Stomach (tissue), 9 donors: ENCODE measurements around the gene ADH4. TPM values are rescaled to one million over a fixed set of nuclear protein-coding genes. Genes with fewer than 3 reads are reported as not detected.

Experiments
- DNase-seq, 2 donors: peaks; one replicate each; pipeline versions ENCODE4 v3.0.0 to v3.0.0-alpha.2; 2013 to 2019
- H3K27ac ChIP-seq, 5 donors: fragments of 200-600 bp in 4 of 5; sonication (generic) in 4 of 5; one replicate each; pipeline ENCODE4 v1.5.1; 2013 to 2019; ENCODE audit warnings: mild to moderate bottlenecking in 1 of 5, moderate library complexity in 1 of 5
- H3K27me3 ChIP-seq, 3 donors: fragments of 200-600 bp; sonication (generic); one replicate each; pipeline ENCODE4 v1.5.1; 2017 to 2019; ENCODE audit warnings: mixed run types in 1 of 3
- H3K36me3 ChIP-seq, 4 donors: fragments of 200-600 bp; sonication (generic); 1 replicate in 3 of 4; 2 replicates in 1 of 4; pipeline ENCODE4 v1.5.1; 2016 to 2019
- H3K4me1 ChIP-seq, 4 donors: fragments of 200-600 bp; sonication (generic); one replicate each; pipeline ENCODE4 v1.5.1; 2016 to 2019
- H3K4me3 ChIP-seq, 4 donors: fragments of 200-600 bp; sonication (generic) in 3 of 4; one replicate each; pipeline ENCODE4 v1.5.1; 2016 to 2019; ENCODE audit warnings: mild to moderate bottlenecking in 1 of 4
- H3K9me3 ChIP-seq, 4 donors: fragments of 200-600 bp; sonication (generic); one replicate each; pipeline ENCODE4 v1.5.1; 2016 to 2019
- CTCF ChIP-seq, 7 experiments: fragments of 450-650 bp in 4 of 7; fragments of 200-600 bp in 3 of 7; sonication (generic) in 3 of 7; IDR thresholded peaks; one replicate each; pipeline ENCODE4 v1.5.1; 2016 to 2019; ENCODE audit warnings: antibody characterized with exemption in 7 of 7, control low read depth in 2 of 7, mild to moderate bottlenecking in 1 of 7
- WGBS, 5 donors: extraction: QIAGEN DNeasy Blood & Tissue Kit in 3 of 5; methylation state at CpG; one replicate each; pipeline versions ENCODE4 v1.1.5 to v1.1.7; 2013 to 2018; 5-methylcytosine and 5-hydroxymethylcytosine counted together
- intact Hi-C: fragments of 100-400 bp; cut with DNase I; formaldehyde crosslinking; loops from one replicate; pipeline ENCODE4 v1.15.1; 2023; ENCODE audit warnings: low total_unique reads
- polyA plus RNA-seq, 3 donors: library from polyadenylated mRNA; stranded (reverse); fragments of 200-250 nt; gene quantifications; one replicate each; pipeline ENCODE4 v1.2.3, GENCODE V29; 2013
- total RNA-seq, 5 donors: library from RNA; depleted of rRNA; stranded (reverse); fragments of >200 nt; gene quantifications; one replicate each; pipeline versions ENCODE4 v1.1.0 to v1.2.3, GENCODE V29; 2014 to 2016
- donor health status: healthy with polysubstance abuse.
- donor health status: Bipolar disorder and iron deficiency.
- donor health status: healthy.

Gene ADH4
- total and polyA plus RNA-seq, 8 donors = 0.25 to 1.8 (median 0.50) TPM; not detected in 5

GRCh38 chr4:99074816-99075215 is 69.3 kb downstream of the ADH4 start:
- Histone ChIP-seq H3K4me3 (no peak overlapping the region), H3K4me1 (peaks cover 0 to 13% (median 5%) of the 10 kb centered on the region in 4 donors), H3K36me3 (peaks cover 43 to 100% (median 97%) of the 10 kb centered on the region in 4 donors), H3K27ac (no peak overlapping the region), H3K9me3 (no peaks in the 10 kb centered on the region), H3K27me3 (no peaks in the 10 kb centered on the region)
- intact Hi-C loops = no loop called here
- DNase-seq = no peak
- 92 to 96% (median 95%) methylated on average over 7 of the region's 7 CpGs for WGBS, 5 donors
- TF ChIP-seq CTCF (IDR thresholded peaks at IDR 0.05) = no peak

Other genes with a start within 250 kb of the ADH4 start
- 100 to 1,000 TPM in 1 of 5 donors, 10 to 100 TPM in 3, 1 to 10 TPM in 1; 7.0 to 148 (median 52.4) TPM for gene EIF4E, start 215.2 kb downstream of the ADH4 start, total RNA-seq
- gene EIF4E, start 215.2 kb downstream of the ADH4 start, polyA plus RNA-seq = 10 to 100 TPM; 14.9 to 61.7 (median 54.5) TPM
- 10 to 100 TPM in 4 of 5 donors, 1 to 10 TPM in 1; 1.8 to 64.3 (median 33.2) TPM for gene METAP1, start 148.6 kb downstream of the ADH4 start, total RNA-seq
- gene METAP1, start 148.6 kb downstream of the ADH4 start, polyA plus RNA-seq = 10 to 100 TPM; 14.8 to 39.2 (median 31.5) TPM
- gene ADH5, start 55.5 kb downstream of the ADH4 start, total RNA-seq = 100 to 1,000 TPM in 2 of 5 donors, 10 to 100 TPM in 3; 63.0 to 162 (median 94.2) TPM
- 100 to 1,000 TPM; 128 to 148 (median 145) TPM for gene ADH5, start 55.5 kb downstream of the ADH4 start, polyA plus RNA-seq
- 1 to 10 TPM in 1 of 5 donors, under 1 TPM in 1, not detected in 3; 0.92 to 1.7 TPM for gene ADH6, start 74.9 kb upstream of the ADH4 start, total RNA-seq
- under 1 TPM in 1 of 3 donors, not detected in 2; 0.05 TPM for gene ADH6, start 74.9 kb upstream of the ADH4 start, polyA plus RNA-seq
- not detected for gene ADH1A, start 146.7 kb upstream of the ADH4 start, total RNA-seq
- not detected for gene ADH1A, start 146.7 kb upstream of the ADH4 start, polyA plus RNA-seq
- gene ADH1B, start 177.1 kb upstream of the ADH4 start, total RNA-seq = 100 to 1,000 TPM in 4 of 5 donors, 10 to 100 TPM in 1; 52.0 to 228 (median 183) TPM
- gene ADH1B, start 177.1 kb upstream of the ADH4 start, polyA plus RNA-seq = 100 to 1,000 TPM in 2 of 3 donors, 10 to 100 TPM in 1; 69.3 to 490 (median 198) TPM
- 100 to 1,000 TPM in 2 of 5 donors, 10 to 100 TPM in 2, not detected in 1; 58.5 to 427 (median 233) TPM for gene ADH1C, start 208.4 kb upstream of the ADH4 start, total RNA-seq
- 100 to 1,000 TPM in 1 of 3 donors, 10 to 100 TPM in 2; 29.9 to 150 (median 61.3) TPM for gene ADH1C, start 208.4 kb upstream of the ADH4 start, polyA plus RNA-seq